Heart right ventricle (tissue), 16 donors: Measurements from ENCODE around the gene RFX3. TPM values are rescaled to one million over a fixed set of nuclear protein-coding genes. Genes with fewer than 3 reads are reported as not detected.

Experiments
- ATAC-seq, 8 donors: fragments of 200-7000 bp; cut with Tn5 transposase; one replicate each; pipeline ENCODE4 v1.9.1; 2020; ENCODE audit warnings: mild to moderate bottlenecking in 8 of 8, moderate library complexity in 8 of 8, moderate number of reproducible peaks in 1 of 8
- DNase-seq, 2 donors: peaks; one replicate each; pipeline ENCODE4 v3.0.0-alpha.2; 2020
- H3K27ac ChIP-seq, 10 donors: fragments of 200-600 bp; sonication (generic) in 2 of 10; one replicate each; pipeline versions ENCODE4 v1.5.0 to v1.8.0; 2020 to 2022; ENCODE audit warnings: mild to moderate bottlenecking in 3 of 10
- H3K27me3 ChIP-seq, 7 donors: fragments of 200-600 bp; one replicate each; pipeline ENCODE4 v1.8.0; 2021 to 2022; ENCODE audit warnings: mild to moderate bottlenecking in 2 of 7
- H3K36me3 ChIP-seq, 9 donors: fragments of 200-600 bp; sonication (generic) in 1 of 9; one replicate each; pipeline versions ENCODE4 v1.5.0 to v1.8.0; 2020 to 2022; ENCODE audit warnings: mild to moderate bottlenecking in 2 of 9
- H3K4me1 ChIP-seq, 9 donors: fragments of 200-600 bp; sonication (generic) in 1 of 9; one replicate each; pipeline versions ENCODE4 v1.5.0 to v1.8.0; 2020 to 2022; ENCODE audit warnings: mild to moderate bottlenecking in 4 of 9
- H3K4me3 ChIP-seq, 10 donors: fragments of 200-600 bp; sonication (generic) in 2 of 10; one replicate each; pipeline versions ENCODE4 v1.5.0 to v1.8.0; 2020 to 2022; ENCODE audit warnings: mild to moderate bottlenecking in 7 of 10, moderate library complexity in 2 of 10
- H3K9me3 ChIP-seq, 11 donors: fragments of 200-600 bp in 10 of 11; sonication (generic) in 2 of 11; one replicate each; pipeline versions ENCODE4 v1.5.0 to v1.8.0; 2013 to 2022; ENCODE audit warnings: mild to moderate bottlenecking in 2 of 11, control low read depth in 1 of 11, moderate library complexity in 1 of 11
- CTCF ChIP-seq, 9 donors: fragments of 200-600 bp; sonication (generic) in 2 of 9; IDR thresholded peaks; one replicate each; pipeline versions ENCODE4 v1.5.0 to v1.8.0; 2021 to 2022; ENCODE audit warnings: antibody characterized with exemption in 9 of 9, mild to moderate bottlenecking in 5 of 9, moderate library complexity in 1 of 9
- WGBS, 2 donors: extraction: QIAGEN DNeasy Blood & Tissue Kit; methylation state at CpG; one replicate each; pipeline ENCODE4 v1.1.7; 2013; ENCODE audit warnings: inconsistent platforms in 1 of 2; 5-methylcytosine and 5-hydroxymethylcytosine counted together
- intact Hi-C, 10 donors: fragments of 100-400 bp; cut with DNase I; formaldehyde crosslinking; loops; one replicate each; pipeline versions ENCODE4 v1.11.1 to v1.14.2; 2022
- polyA plus RNA-seq, 2 donors: library from polyadenylated mRNA; stranded (reverse); fragments of 200-250 nt; gene quantifications; one replicate each; pipeline ENCODE4 v1.2.3, GENCODE V29; 2013
- total RNA-seq, 10 donors: library from RNA; stranded (reverse); fragmentation: NEBNext Ultra II Directional in 3 of 10; extraction: Animal tissue kit (Norgen Biotek cat#: 25700) in 3 of 10; gene quantifications; one replicate each; pipeline versions ENCODE4 v1.2.1 to v1.2.4, GENCODE V29; 2021 to 2023
- donor health status: Arrhythmogenic right ventricular cardiomyopathy.
- donor health status: ischemic (EF 13 %, LVEDD 7.1; RV severe dilation, severe dysfunction).
- donor health status: healthy with polysubstance abuse.
- donor health status: DM: no; HTN: yes; CAD: no.
- donor health status: DM: no; HTN: no; CAD: no.
- donor health status: ischemic (EF 25% LVEDD 6.9; RV normal size, moderate dysfunction).
- donor health status: ischemic (EF 25% LVEDD 5.7; RV mildly dilated, moderate dysfunction).
- donor health status: healthy.
- donor health status: DM: yes; HTN: yes; CAD: no.
- donor health status: Ischemic cardiomyopathy.
- donor health status: ischemic (EF 35%, LVEDD 5.7; RV mildly dilated, moderate dysfunction).
- donor health status: nonischemic (EF 11% LVEDD 7.7; RV severe dilation, severe dysfunction).
- donor health status: DM: yes; HTN: yes; CAD: no.
- donor health status: PGD.
- donor health status: ischemic (EF 29% LVEDD 5.4; RV normal size, mild dysfunction).
- donor health status: nonischemic (EF 23%, LVEDD 6.1; RV moderate dilation, normal function).

RFX3 gene
- total and polyA plus RNA-seq, 12 donors = 0.43 to 5.9 (median 3.5) TPM

DNA sequence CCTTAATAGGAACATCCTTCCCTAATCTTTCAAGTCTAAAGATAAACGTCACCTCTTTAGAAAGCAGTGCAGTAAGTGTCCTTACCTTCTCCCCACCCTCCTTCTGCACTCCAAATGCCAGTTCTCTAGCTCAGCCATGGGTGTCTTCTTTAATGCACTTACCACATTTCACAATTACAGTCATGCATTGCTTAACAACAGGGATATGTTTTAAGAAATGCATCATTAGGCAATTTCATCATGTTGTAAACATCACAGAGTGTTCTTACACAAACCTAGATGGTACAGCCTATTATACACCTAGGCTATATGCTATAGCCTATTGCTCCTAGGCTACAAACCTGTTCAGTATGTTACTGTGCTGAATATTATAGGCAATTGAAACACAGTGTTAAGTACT lies 91.2 kb downstream of the RFX3 start:
- Histone ChIP-seq H3K27ac (no peak overlapping the region), H3K4me1 (peaks cover 0 to 10% (median 4%) of the 10 kb centered on the region in 9 donors), H3K9me3 (no peaks in the 10 kb centered on the region), H3K4me3 (no peak overlapping the region), H3K36me3 (no peaks in the 10 kb centered on the region), H3K27me3 (no peaks in the 10 kb centered on the region)
- ATAC-seq (no peak), DNase-seq (no peak)
- 79 to 87% methylated on average over 1 of the region's 1 CpG for WGBS, 2 donors
- intact Hi-C loops = no loop called here
- no peak for TF ChIP-seq CTCF (IDR thresholded peaks at IDR 0.05)

DNA sequence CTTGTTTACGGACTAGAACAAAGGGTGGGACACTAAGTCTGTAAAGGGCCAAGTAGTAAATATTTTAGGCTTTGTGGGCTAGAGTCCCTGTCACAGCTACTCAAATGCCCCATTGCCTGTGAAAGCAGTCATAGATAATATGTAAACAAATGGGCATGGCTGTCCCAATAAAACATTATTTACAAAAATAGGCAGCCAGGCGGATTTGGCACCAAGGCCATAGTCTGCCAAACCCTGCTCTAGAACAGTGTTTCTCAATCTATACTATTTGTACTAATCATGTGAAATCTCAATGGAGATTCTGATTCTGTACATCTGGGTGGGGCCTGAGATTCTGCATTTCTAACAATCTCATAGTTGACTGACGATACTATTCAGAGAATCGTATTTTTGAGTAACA lies 92.0 kb downstream of the RFX3 start:
- no peaks in the 10 kb centered on the region for H3K27me3 ChIP-seq
- intact Hi-C loops = no loop called here
- H3K36me3 ChIP-seq = no peaks in the 10 kb centered on the region
- ATAC-seq (no peak), DNase-seq (no peak)
- peaks cover 0 to 10% (median 4%) of the 10 kb centered on the region in 9 donors for H3K4me1 ChIP-seq
- 93 to 97% methylated on average over 4 of the region's 4 CpGs for WGBS, 2 donors
- no peak overlapping the region for H3K4me3 ChIP-seq
- no peaks in the 10 kb centered on the region for H3K9me3 ChIP-seq
- no peak for TF ChIP-seq CTCF (IDR thresholded peaks at IDR 0.05)
- H3K27ac ChIP-seq = no peak overlapping the region

DNA sequence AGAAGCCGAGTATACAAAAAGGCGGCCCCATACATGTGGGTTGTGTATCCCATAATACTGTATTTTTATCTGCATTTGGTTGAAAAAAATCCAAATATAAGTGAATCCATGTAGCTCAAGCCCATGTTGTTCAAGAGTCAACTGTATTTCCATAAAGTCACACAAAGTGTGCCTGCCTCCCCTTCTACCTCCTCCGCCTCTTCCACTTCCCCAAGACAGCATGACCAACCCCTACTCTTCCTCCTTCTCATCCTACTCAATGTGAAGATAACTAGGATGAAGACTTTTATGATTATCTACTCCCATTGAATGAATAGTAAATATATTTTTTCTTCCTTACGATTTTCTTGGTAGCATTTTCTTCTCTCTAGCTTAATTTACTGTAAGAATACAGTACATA lies 92.7 kb downstream of the RFX3 start:
- no peaks in the 10 kb centered on the region for H3K27me3 ChIP-seq
- H3K27ac ChIP-seq = no peak overlapping the region
- H3K4me1 ChIP-seq = peaks cover 0 to 10% (median 4%) of the 10 kb centered on the region in 9 donors
- no peak overlapping the region for H3K4me3 ChIP-seq
- DNase-seq = no peak
- no peak for TF ChIP-seq CTCF (IDR thresholded peaks at IDR 0.05)
- no peaks in the 10 kb centered on the region for H3K9me3 ChIP-seq
- no peak for ATAC-seq
- intact Hi-C loops = no loop called here
- WGBS, 2 donors = 97 to 99% methylated on average over 4 of the region's 4 CpGs
- no peaks in the 10 kb centered on the region for H3K36me3 ChIP-seq

DNA sequence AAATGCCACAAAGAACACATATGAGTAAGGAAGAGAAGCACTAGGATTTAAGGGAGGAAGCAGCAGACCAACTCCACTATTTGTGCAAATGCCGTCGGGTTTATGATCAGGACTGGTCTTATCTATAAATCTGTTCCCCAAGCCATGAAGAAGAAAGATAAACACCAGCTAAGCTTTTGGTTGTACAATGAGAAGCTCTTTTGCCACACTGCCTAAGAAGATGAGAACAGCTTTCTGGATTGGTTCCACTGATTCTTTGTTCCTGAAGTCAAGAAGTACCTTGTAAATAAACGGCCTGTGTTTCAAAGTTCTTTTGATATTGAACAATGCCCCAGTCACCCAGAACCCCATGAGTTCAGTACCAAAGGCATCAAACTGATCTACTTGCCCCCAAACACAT lies 93.9 kb downstream of the RFX3 start:
- H3K27ac ChIP-seq = no peak overlapping the region
- no peak for ATAC-seq
- H3K27me3 ChIP-seq = no peaks in the 10 kb centered on the region
- intact Hi-C loops = no loop called here
- no peaks in the 10 kb centered on the region for H3K9me3 ChIP-seq
- no peak for DNase-seq
- TF ChIP-seq CTCF (IDR thresholded peaks at IDR 0.05) = no peak
- no peak overlapping the region for H3K4me3 ChIP-seq
- 86 to 93% methylated on average over 3 of the region's 3 CpGs for WGBS, 2 donors
- H3K4me1 ChIP-seq = peaks cover 0 to 10% (median 2%) of the 10 kb centered on the region in 9 donors
- H3K36me3 ChIP-seq = no peaks in the 10 kb centered on the region
